Measurements from ENCODE around the gene SBF2. TPM values are rescaled to one million over a fixed set of nuclear protein-coding genes. Genes with fewer than 3 reads are reported as not detected.

The SBF2 gene
- total and polyA plus RNA-seq, 2 donors (not counting 3 experiments of a cell fraction or from before 2014, with no cell fraction given) = 15.4 to 42.4 TPM

DNA sequence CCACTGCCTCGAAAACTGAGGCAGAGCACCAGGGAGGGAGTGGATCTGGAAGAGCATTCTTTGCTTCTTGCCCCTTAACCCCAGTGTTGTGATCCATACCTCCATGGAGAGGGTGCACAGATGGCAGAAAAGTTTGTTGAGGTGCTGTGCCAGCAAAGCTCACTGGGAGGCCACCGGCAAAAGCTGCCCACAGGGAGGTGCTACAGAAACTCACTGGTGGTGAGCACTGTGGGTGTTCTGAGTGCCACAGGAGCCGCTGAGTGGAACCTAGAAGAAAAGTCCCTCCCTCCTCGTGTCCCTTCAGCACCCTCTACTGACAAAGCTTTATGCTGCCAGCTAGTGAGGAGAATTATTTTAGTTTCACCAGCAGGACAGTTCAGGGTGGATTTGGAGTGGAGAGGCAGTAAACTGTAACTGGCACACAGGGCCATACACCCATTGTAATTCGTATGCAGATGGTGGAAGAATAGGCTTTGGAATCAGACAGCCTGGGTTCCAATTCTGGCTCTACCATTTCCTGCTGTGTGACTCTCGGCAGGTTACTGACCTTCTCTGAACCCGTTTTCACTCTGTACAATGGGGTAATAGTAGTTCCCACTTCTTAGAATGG lies 545.6 kb downstream of the SBF2 start:
- no TSS peak for BruUV-seq (replicated peaks)
- no peaks in the 10 kb centered on the region for H3K27me3 ChIP-seq (ENCODE audit: control insufficient read depth in 2 of 2, insufficient read depth in 2 of 2, low read length in 2 of 2)
- FAIRE-seq (peak; percentile 71), DNase-seq (ENCODE audit: low read depth, low spot score) (peak; percentile 81)
- intact Hi-C loops (cut with micrococcal nuclease) (loop anchor here (1.0 to 2.0 kb wide), 3 partner anchors 60 to 174 kb away; no protein-coding TSS in a partner anchor), dilution Hi-C loops (cut with MboI; ENCODE audit: extremely low pct_ligation_motif_present, low sequenced_read_pairs) (loop anchor here (25.0 kb wide), 1 partner anchor 136 kb away; no protein-coding TSS in a partner anchor)
- POLR2A ChIA-PET = interaction anchor here (0.9 to 1.1 kb wide), 2 partner anchors 67 to 556 kb away, joined by 3 read pairs; partner anchors contain the start of gene ADM
- H3K9ac ChIP-seq (replicated peaks; ENCODE audit: extremely low read depth, insufficient read depth, low read length) = no peak overlapping the region
- TF ChIP-seq, protein P1, sequence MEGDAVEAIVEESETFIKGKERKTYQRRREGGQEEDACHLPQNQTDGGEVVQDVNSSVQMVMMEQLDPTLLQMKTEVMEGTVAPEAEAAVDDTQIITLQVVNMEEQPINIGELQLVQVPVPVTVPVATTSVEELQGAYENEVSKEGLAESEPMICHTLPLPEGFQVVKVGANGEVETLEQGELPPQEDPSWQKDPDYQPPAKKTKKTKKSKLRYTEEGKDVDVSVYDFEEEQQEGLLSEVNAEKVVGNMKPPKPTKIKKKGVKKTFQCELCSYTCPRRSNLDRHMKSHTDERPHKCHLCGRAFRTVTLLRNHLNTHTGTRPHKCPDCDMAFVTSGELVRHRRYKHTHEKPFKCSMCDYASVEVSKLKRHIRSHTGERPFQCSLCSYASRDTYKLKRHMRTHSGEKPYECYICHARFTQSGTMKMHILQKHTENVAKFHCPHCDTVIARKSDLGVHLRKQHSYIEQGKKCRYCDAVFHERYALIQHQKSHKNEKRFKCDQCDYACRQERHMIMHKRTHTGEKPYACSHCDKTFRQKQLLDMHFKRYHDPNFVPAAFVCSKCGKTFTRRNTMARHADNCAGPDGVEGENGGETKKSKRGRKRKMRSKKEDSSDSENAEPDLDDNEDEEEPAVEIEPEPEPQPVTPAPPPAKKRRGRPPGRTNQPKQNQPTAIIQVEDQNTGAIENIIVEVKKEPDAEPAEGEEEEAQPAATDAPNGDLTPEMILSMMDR (IDR thresholded peaks at IDR 0.05; ENCODE audit: extremely low read depth in 1 of 2, insufficient read depth in 1 of 2, low read depth in 1 of 2, low read length in 2 of 2) = peak; percentile 60 to 66
- TF ChIP-seq POLR2A (IDR thresholded peaks at IDR 0.05; ENCODE audit: low read depth, low read length) (peak; percentile 1), POLR2AphosphoS5 (IDR thresholded peaks at IDR 0.05; ENCODE audit: insufficient read depth, low read depth, low read length) (no peak)
- peaks cover 28 to 36% of the 10 kb centered on the region in 2 experiments for H3K36me3 ChIP-seq (ENCODE audit: control insufficient read depth in 2 of 2, extremely low read depth in 1 of 2, insufficient read depth in 2 of 2, low read length in 2 of 2)
- no peaks in the 10 kb centered on the region for H3K9me3 ChIP-seq (replicated peaks; ENCODE audit: control insufficient read depth, insufficient read depth, low read length)
- H3K27ac ChIP-seq (ENCODE audit: insufficient read depth, low read depth, low read length) = no peak overlapping the region
- peaks cover 16% of the 10 kb centered on the region for H3K4me1 ChIP-seq (ENCODE audit: control insufficient read depth, extremely low read depth, insufficient read depth, low read length)
- H3K79me2 ChIP-seq (ENCODE audit: control insufficient read depth, insufficient read depth, low read length) = peaks cover 22% of the 10 kb centered on the region
- no peak overlapping the region for H3K4me2 ChIP-seq (ENCODE audit: insufficient read depth, low read length)
- CTCF ChIA-PET = interaction anchor here (0.6 to 5.4 kb wide), 40 partner anchors 8 to 618 kb away, joined by 3 to 65 read pairs (median 4); partner anchors contain the start of gene WEE1
- H4K20me1 ChIP-seq (replicated peaks; ENCODE audit: control insufficient read depth, extremely low read depth, insufficient read depth, low read length) = no peaks in the 10 kb centered on the region
- no peak overlapping the region for H2AFZ ChIP-seq (ENCODE audit: low read depth, low read length)
- no peaks in the 10 kb centered on the region for H3K9me1 ChIP-seq (replicated peaks; ENCODE audit: control insufficient read depth, extremely low read depth, insufficient read depth, low read length)
- no peak overlapping the region for H3K4me3 ChIP-seq (replicated peaks in 1 of 3; ENCODE audit: insufficient read depth in 1 of 3, low read depth in 1 of 3, low read length in 3 of 3)

DNA sequence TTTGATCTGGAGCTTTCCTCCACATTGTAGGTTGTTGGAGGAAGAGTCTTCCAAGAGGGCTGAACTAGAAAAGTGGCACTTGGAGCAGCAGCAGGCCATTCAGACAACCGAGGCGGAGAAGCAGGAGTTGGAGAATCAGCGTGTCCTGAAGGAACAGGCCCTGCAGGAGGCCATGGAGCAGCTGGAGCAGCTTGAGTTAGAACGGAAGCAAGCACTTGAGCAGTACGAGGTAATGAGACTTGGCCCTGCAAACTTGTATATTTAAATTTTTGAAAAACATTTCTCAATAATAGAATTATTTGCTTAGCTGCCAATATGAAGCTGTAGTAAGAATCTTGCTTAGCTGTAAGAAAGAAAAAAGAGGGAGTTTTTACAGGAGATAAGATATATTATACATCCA lies 546.2 kb downstream of the SBF2 start:
- no peak overlapping the region for H3K4me3 ChIP-seq (replicated peaks in 1 of 3; ENCODE audit: insufficient read depth in 1 of 3, low read depth in 1 of 3, low read length in 3 of 3)
- no peaks in the 10 kb centered on the region for H4K20me1 ChIP-seq (replicated peaks; ENCODE audit: control insufficient read depth, extremely low read depth, insufficient read depth, low read length)
- no peaks in the 10 kb centered on the region for H3K9me3 ChIP-seq (replicated peaks; ENCODE audit: control insufficient read depth, insufficient read depth, low read length)
- no TSS peak for BruUV-seq (replicated peaks)
- no peak overlapping the region for H3K9ac ChIP-seq (replicated peaks; ENCODE audit: extremely low read depth, insufficient read depth, low read length)
- DNase-seq (ENCODE audit: low read depth, low spot score) (no peak), FAIRE-seq (no peak)
- CTCF ChIA-PET = interaction anchor here (0.9 to 5.4 kb wide), 31 partner anchors 8 to 241 kb away, joined by 3 to 65 read pairs (median 4); no protein-coding TSS in a partner anchor
- intact Hi-C loops (cut with micrococcal nuclease) = loop anchor here (1.0 to 2.0 kb wide), 3 partner anchors 59 to 173 kb away; no protein-coding TSS in a partner anchor
- H3K27ac ChIP-seq (ENCODE audit: insufficient read depth, low read depth, low read length) = no peak overlapping the region
- dilution Hi-C loops (cut with MboI; ENCODE audit: extremely low pct_ligation_motif_present, low sequenced_read_pairs) = loop anchor here (25.0 kb wide), 1 partner anchor 136 kb away; no protein-coding TSS in a partner anchor
- H3K79me2 ChIP-seq (ENCODE audit: control insufficient read depth, insufficient read depth, low read length) = peaks cover 22% of the 10 kb centered on the region
- POLR2A ChIA-PET = interaction anchor here (1.1 kb wide), 1 partner anchor 557 kb away, joined by 3 read pairs; the partner anchor contains the start of gene ADM
- H3K4me2 ChIP-seq (ENCODE audit: insufficient read depth, low read length) = no peak overlapping the region
- H3K9me1 ChIP-seq (replicated peaks; ENCODE audit: control insufficient read depth, extremely low read depth, insufficient read depth, low read length) = no peaks in the 10 kb centered on the region
- TF ChIP-seq GATA2 (IDR thresholded peaks at IDR 0.05; ENCODE audit: insufficient read depth, insufficient read length, low read depth, low read length) = no peak
- TF ChIP-seq JUN (IDR thresholded peaks at IDR 0.05; ENCODE audit: borderline replicate concordance, insufficient read depth, insufficient read length, low read depth) = no peak
- TF ChIP-seq, protein P1 (IDR thresholded peaks at IDR 0.05; ENCODE audit: extremely low read depth in 1 of 2, insufficient read depth in 1 of 2, low read depth in 1 of 2, low read length in 2 of 2) = no peak
- no peak for TF ChIP-seq MYC (IDR thresholded peaks at IDR 0.05; ENCODE audit: low read depth, low read length)
- no peak for TF ChIP-seq POLR2AphosphoS5 (IDR thresholded peaks at IDR 0.05; ENCODE audit: insufficient read depth, low read depth, low read length)
- TF ChIP-seq FOS (IDR thresholded peaks at IDR 0.05; ENCODE audit: borderline replicate concordance, insufficient read depth, low read length) = no peak
- no peak for TF ChIP-seq EZH2 (IDR thresholded peaks at IDR 0.05; ENCODE audit: borderline replicate concordance, low read depth, low read length, severe bottlenecking)
- TF ChIP-seq, protein P2, sequence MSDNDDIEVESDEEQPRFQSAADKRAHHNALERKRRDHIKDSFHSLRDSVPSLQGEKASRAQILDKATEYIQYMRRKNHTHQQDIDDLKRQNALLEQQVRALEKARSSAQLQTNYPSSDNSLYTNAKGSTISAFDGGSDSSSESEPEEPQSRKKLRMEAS (IDR thresholded peaks at IDR 0.05; ENCODE audit: insufficient read depth, insufficient read length) = no peak
- TF ChIP-seq POLR2A (IDR thresholded peaks at IDR 0.05; ENCODE audit: low read depth, low read length) = no peak
- peaks cover 25 to 36% of the 10 kb centered on the region in 2 experiments for H3K36me3 ChIP-seq (ENCODE audit: control insufficient read depth in 2 of 2, extremely low read depth in 1 of 2, insufficient read depth in 2 of 2, low read length in 2 of 2)
- no peak overlapping the region for H2AFZ ChIP-seq (ENCODE audit: low read depth, low read length)
- H3K27me3 ChIP-seq (ENCODE audit: control insufficient read depth in 2 of 2, insufficient read depth in 2 of 2, low read length in 2 of 2) = no peaks in the 10 kb centered on the region
- peaks cover 13% of the 10 kb centered on the region for H3K4me1 ChIP-seq (ENCODE audit: control insufficient read depth, extremely low read depth, insufficient read depth, low read length)
